Progenitor cell of endocrine pancreas (in vitro differentiated cells): ENCODE measurements around the gene RADIL. TPM values are rescaled to one million over a fixed set of nuclear protein-coding genes. Genes with fewer than 3 reads are reported as not detected.

Source experiments
- DNase-seq: peaks from one replicate; pipeline ENCODE4 v3.0.0; 2021; ENCODE audit warnings: low spot score; ENCODE audit not compliant: unreplicated experiment
- H3K27ac Mint-ChIP-seq: 2 replicates; pipeline ENCODE4 v1.8.0; 2021; ENCODE audit warnings: mild to moderate bottlenecking, moderate library complexity, mixed read lengths
- H3K27me3 Mint-ChIP-seq: 2 replicates; pipeline ENCODE4 v1.8.0; 2021; ENCODE audit warnings: mixed read lengths
- H3K36me3 Mint-ChIP-seq: 2 replicates; pipeline ENCODE4 v1.8.0; 2022; ENCODE audit warnings: mixed read lengths; ENCODE audit not compliant: insufficient read depth
- H3K4me1 Mint-ChIP-seq: 2 replicates; pipeline ENCODE4 v1.8.0; 2021; ENCODE audit warnings: low read depth, mixed read lengths
- H3K4me3 Mint-ChIP-seq: 2 replicates; pipeline ENCODE4 v1.8.0; 2021; ENCODE audit warnings: low read depth, mild to moderate bottlenecking, moderate library complexity, mixed read lengths
- H3K9me3 Mint-ChIP-seq: 2 replicates; pipeline ENCODE4 v1.8.0; 2021; ENCODE audit warnings: low read depth, mixed read lengths
- CTCF ChIP-seq: fragments of 200-600 bp; sonication (generic); IDR thresholded peaks from one replicate; pipeline ENCODE4 v1.5.0; 2021; ENCODE audit warnings: antibody characterized with exemption, mild to moderate bottlenecking; ENCODE audit not compliant: unreplicated experiment
- microRNA-seq: library from miRNA; unstranded; fragments of <30 nt; microRNA quantifications from one replicate; pipeline ENCODE4 v1.1.0, GENCODE V29; 2020; ENCODE audit warnings: borderline number of aligned reads; ENCODE audit not compliant: unreplicated experiment
- total RNA-seq: library from RNA; stranded (reverse); gene quantifications from 2 replicates; pipeline ENCODE4 v1.2.1, GENCODE V29; 2021

The RADIL gene
- total RNA-seq, 1 donor from 2014 or later = 2.0 TPM

GRCh38 chr7:4751398-4751947 lies 132.0 kb downstream of the RADIL start:
- no peak for TF ChIP-seq CTCF
- Mint-ChIP-seq H3K4me3 (no peak overlapping the region), H3K27ac (peak overlapping the region; percentile 56), H3K4me1 (peaks cover 8% of the 10 kb centered on the region), H3K27me3 (no peaks in the 10 kb centered on the region), H3K9me3 (no peaks in the 10 kb centered on the region), H3K36me3 (peaks cover 19% of the 10 kb centered on the region)
- no peak for DNase-seq

DNA sequence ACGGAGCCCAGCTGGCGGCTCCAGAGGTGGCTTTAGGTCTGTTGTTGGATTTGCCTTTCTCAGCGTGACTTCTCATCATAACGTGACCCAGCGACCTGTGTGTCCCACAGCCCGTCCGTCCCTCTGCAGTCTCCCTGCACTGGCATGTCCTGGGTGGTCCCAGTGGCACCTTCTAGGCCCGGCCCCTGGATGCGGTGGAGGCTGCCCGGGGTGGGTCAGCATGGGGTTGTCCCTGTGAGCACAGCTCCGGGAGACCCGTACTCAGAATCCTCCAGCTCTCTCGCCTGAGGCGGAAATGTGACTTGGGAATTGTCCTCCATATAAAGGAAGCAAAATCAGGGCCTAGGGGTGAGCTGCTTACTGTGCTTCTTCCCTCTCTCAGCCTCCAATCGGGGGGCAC lies 133.7 kb downstream of the RADIL start:
- no peak for DNase-seq
- Mint-ChIP-seq H3K4me3 (no peak overlapping the region), H3K4me1 (peaks cover 19% of the 10 kb centered on the region), H3K27ac (no peak overlapping the region), H3K36me3 (peaks cover 21% of the 10 kb centered on the region), H3K9me3 (no peaks in the 10 kb centered on the region), H3K27me3 (no peaks in the 10 kb centered on the region)
- TF ChIP-seq CTCF = no peak

DNA sequence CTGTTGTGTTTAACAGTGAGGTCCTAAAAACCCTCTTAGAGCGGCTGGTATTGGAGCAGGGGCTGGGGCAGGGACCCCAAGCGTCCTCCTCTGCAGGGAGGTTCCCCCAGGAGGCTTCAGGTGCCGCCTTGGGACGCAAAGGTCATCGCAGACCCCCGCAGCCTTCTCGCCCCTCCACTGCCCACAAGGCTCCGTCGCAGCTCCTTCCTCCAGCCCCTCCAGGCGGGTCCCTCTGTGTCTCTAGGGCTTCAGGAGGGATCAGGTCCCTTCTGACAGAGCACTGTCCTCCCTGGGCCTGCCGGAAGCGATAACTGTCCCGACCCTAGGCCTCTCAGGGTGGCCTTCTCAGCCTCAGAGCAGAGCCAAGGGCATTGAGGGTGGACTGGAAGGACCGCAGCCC lies 134.2 kb downstream of the RADIL start:
- H3K36me3 Mint-ChIP-seq = peaks cover 19% of the 10 kb centered on the region
- H3K27ac Mint-ChIP-seq = peak overlapping the region; percentile 3
- no peak overlapping the region for H3K4me3 Mint-ChIP-seq

More for the DNA sequence above, 134.2 kb downstream of the RADIL start:
- DNase-seq = no peak
- no peak for TF ChIP-seq CTCF
- no peaks in the 10 kb centered on the region for H3K9me3 Mint-ChIP-seq
- H3K4me1 Mint-ChIP-seq = peaks cover 24% of the 10 kb centered on the region
- no peaks in the 10 kb centered on the region for H3K27me3 Mint-ChIP-seq

Small RNAs within 50 kb of the gene (microRNA-seq; reads per million reads assigned to microRNA genes)
- gene MIR4656 = not detected

Other genes with a start within 250 kb of the RADIL start
- gene FOXK1, start 201.4 kb downstream of the RADIL start, total RNA-seq = 47.6 and 47.8 TPM in 2 replicates
- gene AP5Z1, start 108.1 kb downstream of the RADIL start, total RNA-seq = 41.0 and 42.8 TPM in 2 replicates
- gene PAPOLB, start 21.7 kb downstream of the RADIL start, total RNA-seq = 0.07 and 0.10 TPM in 2 replicates
- gene MMD2, start 75.5 kb upstream of the RADIL start, total RNA-seq = not detected in 2 replicates
- gene RBAK, start 162.1 kb upstream of the RADIL start, total RNA-seq = 20.0 and 21.3 TPM in 2 replicates